Measurements from ENCODE around the gene ABCA2. TPM values are rescaled to one million over a fixed set of nuclear protein-coding genes. Genes with fewer than 3 reads are reported as not detected.

Gene ABCA2
- total and polyA plus RNA-seq, 12 donors, result 16.0 to 46.7 (median 28.1) TPM

GRCh38 chr9:137032858-137033257 lies 4.8 kb upstream of the ABCA2 start:
- 83 to 89% methylated on average over 10 of the region's 10 CpGs for WGBS, 2 donors
- H3K9me3 ChIP-seq, result no peaks in the 10 kb centered on the region
- peak; percentile 45 to 69 for DNase-seq
- peak overlapping the region in 5 of 10 donors; percentile 8 to 68 (median 18) for H3K4me3 ChIP-seq
- peak in 4 of 8 donors; percentile 9 to 36 (median 14) for ATAC-seq
- no peaks in the 10 kb centered on the region for H3K27me3 ChIP-seq
- peaks cover 10 to 61% (median 27%) of the 10 kb centered on the region in 9 donors for H3K4me1 ChIP-seq
- peaks cover 0 to 9% (median 0%) of the 10 kb centered on the region in 9 donors for H3K36me3 ChIP-seq
- H3K27ac ChIP-seq, result peak overlapping the region in 2 of 10 donors; percentile 9 to 83
- TF ChIP-seq, protein P1, sequence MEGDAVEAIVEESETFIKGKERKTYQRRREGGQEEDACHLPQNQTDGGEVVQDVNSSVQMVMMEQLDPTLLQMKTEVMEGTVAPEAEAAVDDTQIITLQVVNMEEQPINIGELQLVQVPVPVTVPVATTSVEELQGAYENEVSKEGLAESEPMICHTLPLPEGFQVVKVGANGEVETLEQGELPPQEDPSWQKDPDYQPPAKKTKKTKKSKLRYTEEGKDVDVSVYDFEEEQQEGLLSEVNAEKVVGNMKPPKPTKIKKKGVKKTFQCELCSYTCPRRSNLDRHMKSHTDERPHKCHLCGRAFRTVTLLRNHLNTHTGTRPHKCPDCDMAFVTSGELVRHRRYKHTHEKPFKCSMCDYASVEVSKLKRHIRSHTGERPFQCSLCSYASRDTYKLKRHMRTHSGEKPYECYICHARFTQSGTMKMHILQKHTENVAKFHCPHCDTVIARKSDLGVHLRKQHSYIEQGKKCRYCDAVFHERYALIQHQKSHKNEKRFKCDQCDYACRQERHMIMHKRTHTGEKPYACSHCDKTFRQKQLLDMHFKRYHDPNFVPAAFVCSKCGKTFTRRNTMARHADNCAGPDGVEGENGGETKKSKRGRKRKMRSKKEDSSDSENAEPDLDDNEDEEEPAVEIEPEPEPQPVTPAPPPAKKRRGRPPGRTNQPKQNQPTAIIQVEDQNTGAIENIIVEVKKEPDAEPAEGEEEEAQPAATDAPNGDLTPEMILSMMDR (IDR thresholded peaks at IDR 0.05), result no peak
- intact Hi-C loops (cut with DNase I), result loop anchor here in 3 of 10 donors (2.0 to 5.0 kb wide), 3 partner anchors 86 to 246 kb away; partner anchors contain the start of gene C8G (in 2 of the 3)

DNA sequence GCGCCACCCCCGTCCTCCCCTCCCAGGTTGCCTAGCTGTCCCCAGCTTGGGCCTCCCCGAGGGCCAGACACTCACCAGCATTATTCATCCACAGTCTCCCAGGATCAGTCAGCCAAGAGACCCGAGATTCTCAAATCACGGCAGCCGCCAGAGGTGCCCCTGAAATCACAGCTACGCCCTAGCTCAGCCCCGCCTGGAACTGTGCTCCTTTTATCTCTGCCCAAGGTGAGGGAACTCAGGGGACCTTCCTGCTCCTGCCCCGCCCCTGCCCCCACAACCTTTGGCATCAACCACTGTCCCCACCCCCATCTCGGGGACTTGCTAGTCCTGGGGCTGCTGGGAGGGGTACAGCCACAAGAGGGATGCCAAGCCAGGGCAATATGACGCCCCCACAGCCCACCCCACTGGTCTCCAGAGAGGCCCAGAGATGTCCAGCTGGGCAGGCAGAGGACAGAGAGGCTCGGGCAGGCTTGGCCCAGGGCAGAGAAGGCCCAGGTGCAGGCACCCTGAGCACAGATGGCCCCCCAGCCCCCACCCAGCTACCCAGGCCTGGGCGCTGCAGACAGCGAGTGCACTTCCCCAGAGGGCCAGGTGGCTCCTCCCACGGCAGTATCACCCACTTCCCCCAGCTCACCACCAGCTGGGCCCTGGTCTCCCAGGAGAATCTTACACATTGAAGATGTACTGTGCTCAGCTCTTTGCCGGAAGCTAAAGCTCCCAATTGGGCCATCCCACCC lies 4.0 kb upstream of the ABCA2 start, which contains the start of gene FUT7:
Gene FUT7 (minus strand): TSS at position 185 of the 737 bp plus-strand sequence. CDS start 97 bp downstream, at position 88.
- Histone ChIP-seq H3K27ac (peak within 1 kb of the TSS in 4 of 10 donors; percentile 9 to 83 (median 17)), H3K9me3 (no peaks in the 10 kb centered on the region), H3K4me3 (peak within 1 kb of the TSS in 4 of 10 donors; percentile 8 to 68 (median 18)), H3K27me3 (no peaks in the 10 kb centered on the region), H3K36me3 (peaks cover 0 to 1% (median 0%) of the 10 kb centered on the region in 9 donors), H3K4me1 (peaks cover 15 to 67% (median 32%) of the 10 kb centered on the region in 9 donors)
- 70 to 74% methylated on average over 16 of the region's 16 CpGs for WGBS, 2 donors
- no peak for ATAC-seq
- no peak for DNase-seq
- TF ChIP-seq, protein P1 (IDR thresholded peaks at IDR 0.05), result no peak
- intact Hi-C loops (cut with DNase I), result loop anchor here in 3 of 10 donors (2.0 to 5.0 kb wide), 3 partner anchors 85 to 245 kb away; partner anchors contain the start of gene C8G (in 2 of the 3)

DNA sequence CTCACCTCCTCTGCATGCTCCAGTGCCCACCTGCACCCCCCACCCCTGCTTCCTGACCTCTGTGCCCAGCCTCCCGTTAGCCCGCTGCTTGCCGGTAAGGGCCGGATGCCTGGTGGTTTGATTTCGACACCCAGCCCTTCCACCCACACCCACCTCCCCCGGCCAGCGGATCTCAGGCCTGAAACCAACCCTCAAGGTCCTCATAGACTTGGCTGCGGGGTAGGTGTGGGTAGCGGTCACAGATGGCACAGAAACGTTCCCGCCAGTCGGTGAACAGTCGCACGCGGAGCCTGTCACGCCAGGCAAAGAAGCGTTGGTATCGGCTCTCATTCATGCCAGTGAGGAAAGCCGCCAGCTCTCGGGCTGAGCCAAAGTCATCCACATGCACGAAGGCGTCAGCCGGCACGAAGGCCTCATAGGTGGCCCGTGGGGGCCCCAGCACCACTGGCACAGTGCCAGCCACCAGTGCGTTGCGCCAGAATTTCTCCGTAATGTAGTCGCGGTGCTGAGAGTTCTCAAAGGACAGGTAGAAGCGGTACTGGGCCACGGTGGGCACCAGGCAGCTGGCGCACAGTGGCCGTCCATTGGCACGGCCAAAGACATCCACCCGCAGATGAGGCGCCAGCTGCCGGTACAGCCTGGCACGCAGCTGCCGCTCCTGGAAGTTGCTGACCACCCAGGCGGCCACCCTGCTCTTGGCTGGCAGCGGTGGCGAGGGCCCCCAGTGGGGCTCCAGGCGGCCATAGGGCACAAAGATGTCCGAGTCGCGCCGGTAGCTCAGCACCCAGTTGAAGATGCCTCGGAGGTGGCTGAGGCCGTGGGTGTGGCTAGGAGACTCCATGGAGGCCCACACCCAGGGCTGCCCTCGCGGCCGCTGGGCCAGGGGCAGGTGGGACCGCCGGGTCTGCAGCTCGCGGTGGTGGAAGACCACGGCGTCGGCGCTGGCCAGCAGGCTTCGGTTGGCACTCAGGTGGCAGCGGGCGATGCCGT lies 2.8 kb upstream of the ABCA2 start:
- Histone ChIP-seq H3K4me1 (peaks cover 18 to 69% (median 41%) of the 10 kb centered on the region in 9 donors), H3K9me3 (no peaks in the 10 kb centered on the region), H3K36me3 (no peaks in the 10 kb centered on the region), H3K4me3 (peak overlapping the region in 1 of 10 donors; percentile 68), H3K27me3 (no peaks in the 10 kb centered on the region), H3K27ac (peak overlapping the region in 2 of 10 donors; percentile 22 to 83)
- 89 to 94% methylated on average over 65 of the region's 65 CpGs for WGBS, 2 donors
- TF ChIP-seq, protein P1 (IDR thresholded peaks at IDR 0.05), result no peak
- DNase-seq (peak in 1 of 2 donors; percentile 48), ATAC-seq (no peak)
- intact Hi-C loops (cut with DNase I), result loop anchor here in 2 of 10 donors (5.0 kb wide), 2 partner anchors 84 to 244 kb away; partner anchors contain the start of gene C8G (in 2 of the 2)
